ENCODE results near the gene CTSV. TPM values are rescaled to one million over a fixed set of nuclear protein-coding genes. Genes with fewer than 3 reads are reported as not detected.

CTSV gene
- polyA plus RNA-seq, 1 donor (not counting 4 experiments of a cell fraction or from before 2014, with no cell fraction given) = 101 TPM

- no peak for TF ChIP-seq CTCF (optimal IDR thresholded peaks at IDR 0.05 in 1 of 3, IDR thresholded peaks at IDR 0.05 in 1 of 3, conservative IDR thresholded peaks at IDR 0.05 in 1 of 3; ENCODE audit: extremely low read depth in 1 of 3, insufficient read depth in 2 of 3, low read length in 3 of 3)
- no peak for TF ChIP-seq EZH2 (IDR thresholded peaks at IDR 0.05; ENCODE audit: low read length)
- Histone ChIP-seq H3K4me3 (ENCODE audit: control insufficient read depth in 2 of 3, extremely low read depth in 1 of 3, insufficient read depth in 2 of 3, low read depth in 1 of 3, low read length in 3 of 3) (no peak overlapping the region), H3K36me3 (ENCODE audit: control insufficient read depth in 2 of 2, extremely low read depth in 1 of 2, insufficient read depth in 2 of 2, low read length in 2 of 2) (no peaks in the 10 kb centered on the region), H3K27ac (ENCODE audit: control insufficient read depth, insufficient read depth, low read length) (no peak overlapping the region), H3K9me3 (ENCODE audit: control insufficient read depth, low read depth, low read length) (no peaks in the 10 kb centered on the region), H3K27me3 (ENCODE audit: control insufficient read depth, extremely low read depth, insufficient read depth, low read length) (no peaks in the 10 kb centered on the region), H3K9ac (ENCODE audit: control insufficient read depth, extremely low read depth, insufficient read depth, low read length) (no peak overlapping the region), H2AFZ (ENCODE audit: control insufficient read depth, low read length) (no peak overlapping the region), H3K4me2 (ENCODE audit: control insufficient read depth, extremely low read depth, insufficient read depth, low read depth, low read length) (no peak overlapping the region), H3K9me1 (ENCODE audit: control insufficient read depth, extremely low read depth, insufficient read depth, low read length) (no peaks in the 10 kb centered on the region), H3K4me1 (ENCODE audit: control insufficient read depth, extremely low read depth, insufficient read depth, low read length) (peaks cover 18% of the 10 kb centered on the region), H4K20me1 (ENCODE audit: control insufficient read depth, extremely low read depth, insufficient read depth, low read length) (no peaks in the 10 kb centered on the region), H3K79me2 (ENCODE audit: control insufficient read depth, insufficient read depth, low read length) (no peaks in the 10 kb centered on the region)
- no peak for FAIRE-seq
- dilution Hi-C loops (cut with MboI; ENCODE audit: extremely low pct_ligation_motif_present, low sequenced_read_pairs) = no loop called here
- DNase-seq (ENCODE audit: low read depth, low spot score) = no peak
These were observed 25.2 kb upstream of the CTSV start for GRCh38 chr9:97064176-97064575.

- Histone ChIP-seq H3K27ac (ENCODE audit: control insufficient read depth, insufficient read depth, low read length) (no peak overlapping the region), H3K27me3 (ENCODE audit: control insufficient read depth, extremely low read depth, insufficient read depth, low read length) (no peaks in the 10 kb centered on the region), H3K9ac (ENCODE audit: control insufficient read depth, extremely low read depth, insufficient read depth, low read length) (no peak overlapping the region), H3K9me3 (ENCODE audit: control insufficient read depth, low read depth, low read length) (no peaks in the 10 kb centered on the region), H3K79me2 (ENCODE audit: control insufficient read depth, insufficient read depth, low read length) (no peaks in the 10 kb centered on the region), H3K9me1 (ENCODE audit: control insufficient read depth, extremely low read depth, insufficient read depth, low read length) (no peaks in the 10 kb centered on the region), H3K4me3 (ENCODE audit: control insufficient read depth in 2 of 3, extremely low read depth in 1 of 3, insufficient read depth in 2 of 3, low read depth in 1 of 3, low read length in 3 of 3) (no peak overlapping the region), H2AFZ (ENCODE audit: control insufficient read depth, low read length) (no peak overlapping the region), H3K4me2 (ENCODE audit: control insufficient read depth, extremely low read depth, insufficient read depth, low read depth, low read length) (no peak overlapping the region), H3K36me3 (ENCODE audit: control insufficient read depth in 2 of 2, extremely low read depth in 1 of 2, insufficient read depth in 2 of 2, low read length in 2 of 2) (no peaks in the 10 kb centered on the region), H4K20me1 (ENCODE audit: control insufficient read depth, extremely low read depth, insufficient read depth, low read length) (no peaks in the 10 kb centered on the region), H3K4me1 (ENCODE audit: control insufficient read depth, extremely low read depth, insufficient read depth, low read length) (peaks cover 22% of the 10 kb centered on the region)
- TF ChIP-seq EZH2 (IDR thresholded peaks at IDR 0.05; ENCODE audit: low read length) (no peak), CTCF (optimal IDR thresholded peaks at IDR 0.05 in 1 of 3, IDR thresholded peaks at IDR 0.05 in 1 of 3, conservative IDR thresholded peaks at IDR 0.05 in 1 of 3; ENCODE audit: extremely low read depth in 1 of 3, insufficient read depth in 2 of 3, low read length in 3 of 3) (no peak)
- DNase-seq (ENCODE audit: low read depth, low spot score) (no peak), FAIRE-seq (no peak)
- dilution Hi-C loops (cut with MboI; ENCODE audit: extremely low pct_ligation_motif_present, low sequenced_read_pairs) = no loop called here
These were observed 21.9 kb upstream of the CTSV start for GRCh38 chr9:97060796-97061195.
